Activated CD8-positive, alpha-beta memory T cell treated with anti-CD3 and anti-CD28 coated beads for 4 hours (primary cell): Measurements from ENCODE around the gene OR6S1.

Source experiments
- DNase-seq, 2 donors: peaks; one replicate each; pipeline ENCODE4 v3.0.0-alpha.2; 2020; ENCODE audit warnings: low read depth in 2 of 2

Gene OR6S1

GRCh38 chr14:20641591-20641990 lies at the start of gene OR6S1:
TSS of gene OR6S1 (minus strand) at chr14:20641691. CDS start at chr14:20641691, 0 bp downstream.
- no peak for DNase-seq

GRCh38 chr14:20690848-20691640 lies 49.6 kb upstream of the OR6S1 start:
- peak in 1 of 2 donors; percentile 13 for DNase-seq

GRCh38 chr14:20688167-20688839 lies 46.8 kb upstream of the OR6S1 start, which contains the start of gene ANG:
TSS of gene ANG (plus strand) at chr14:20688764. CDS start at chr14:20693565, 4,801 bp downstream.
- DNase-seq = no peak

- DNase-seq = no peak
Measured at GRCh38 chr14:20687362-20688166, 46.1 kb upstream of the OR6S1 start.

- no peak for DNase-seq
Measured at GRCh38 chr14:20686386-20687143, 45.1 kb upstream of the OR6S1 start.

- no peak for DNase-seq
Measured at GRCh38 chr14:20684662-20685456, 43.4 kb upstream of the OR6S1 start.

GRCh38 chr14:20683891-20684661 lies 42.6 kb upstream of the OR6S1 start, which contains the start of gene RNASE4:
TSS of gene RNASE4 (plus strand) at chr14:20684560. CDS start at chr14:20699372, 14,812 bp downstream.
- DNase-seq = peak; percentile 63 to 71

GRCh38 chr14:20683125-20683890 lies 41.8 kb upstream of the OR6S1 start:
- DNase-seq = peak; percentile 53 to 60

- DNase-seq = peak; percentile 49 to 58
Measured at GRCh38 chr14:20682435-20683124, 41.1 kb upstream of the OR6S1 start.

- no peak for DNase-seq
Measured at GRCh38 chr14:20682127-20682434, 40.6 kb upstream of the OR6S1 start.

- peak; percentile 81 to 83 for DNase-seq
Measured at GRCh38 chr14:20681348-20682126, 40.0 kb upstream of the OR6S1 start.

GRCh38 chr14:20680843-20681347 lies 39.4 kb upstream of the OR6S1 start:
- no peak for DNase-seq

GRCh38 chr14:20680363-20680762 lies 38.9 kb upstream of the OR6S1 start:
- no peak for DNase-seq

- DNase-seq = no peak
Measured at GRCh38 chr14:20679907-20680306, 38.4 kb upstream of the OR6S1 start.

GRCh38 chr14:20676072-20676471 lies 34.6 kb upstream of the OR6S1 start:
- DNase-seq = no peak

- no peak for DNase-seq
Measured at GRCh38 chr14:20675669-20676068, 34.2 kb upstream of the OR6S1 start.

- DNase-seq = no peak
Measured at GRCh38 chr14:20671597-20672283, 30.2 kb upstream of the OR6S1 start.
